ENCODE data around the gene C2CD3.
"Not testable (repeated sequence)": the region's sequence is repeated elsewhere in the genome, so short reads cannot be mapped to it uniquely, and the experiment has no call there.

Gene C2CD3

GRCh38 chr11:74069146-74070046 lies 101.4 kb downstream of the C2CD3 start:
- no peak for DNase-seq (ENCODE audit: low read depth in 2 of 2)

GRCh38 chr11:74066663-74067062 lies 104.1 kb downstream of the C2CD3 start:
- not testable (repeated sequence) for DNase-seq (ENCODE audit: low read depth in 2 of 2)

GRCh38 chr11:74065534-74065933 lies 105.3 kb downstream of the C2CD3 start:
- not testable (repeated sequence) for DNase-seq (ENCODE audit: low read depth in 2 of 2)

GRCh38 chr11:74063628-74064027 lies 107.2 kb downstream of the C2CD3 start:
- not testable (repeated sequence) for DNase-seq (ENCODE audit: low read depth in 2 of 2)

GRCh38 chr11:74061599-74061998 lies 109.2 kb downstream of the C2CD3 start:
- DNase-seq (ENCODE audit: low read depth in 2 of 2), result not testable (repeated sequence)

DNA sequence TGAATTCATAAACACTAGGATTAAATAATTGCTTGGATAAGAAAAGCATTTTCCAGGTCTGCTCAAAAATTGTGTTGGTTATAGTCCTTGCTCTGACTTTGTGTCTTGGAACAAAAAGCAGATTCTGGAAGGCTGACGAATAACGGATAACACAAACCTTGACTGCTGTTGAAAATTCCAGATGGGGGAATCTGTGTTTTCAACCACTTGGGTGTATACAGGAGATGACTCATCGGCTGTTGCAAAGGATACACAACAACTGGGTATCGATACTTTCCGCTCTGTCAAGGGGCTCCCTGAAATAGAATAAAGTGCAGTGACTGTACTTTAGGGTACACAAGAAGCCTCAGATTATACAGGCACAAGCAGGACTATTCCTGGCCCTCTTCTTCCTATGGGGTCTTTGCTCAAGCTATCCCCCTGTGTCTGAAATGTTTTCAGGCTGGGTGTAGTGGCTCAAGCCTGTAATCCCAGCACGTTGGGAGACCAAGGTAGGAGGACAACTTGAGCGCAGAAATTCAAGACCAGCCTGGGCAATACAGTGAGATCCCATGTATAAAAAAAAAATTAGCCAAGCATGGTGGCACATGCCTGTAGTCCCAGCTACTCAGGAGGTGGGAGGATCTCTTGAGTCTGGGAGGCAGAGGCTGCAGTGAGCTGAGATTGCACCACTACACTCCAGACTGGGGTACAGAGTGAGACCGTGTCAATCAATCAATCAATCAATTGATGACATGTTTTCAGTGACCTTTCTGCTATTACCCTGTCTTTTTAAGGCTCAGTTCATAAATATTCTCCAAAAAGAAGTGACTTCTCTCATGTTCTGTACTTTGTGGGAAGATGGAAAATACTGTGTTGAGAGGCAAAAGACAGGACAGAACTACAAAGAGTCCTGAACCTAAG lies 113.3 kb downstream of the C2CD3 start:
- DNase-seq (ENCODE audit: low read depth in 2 of 2), result no peak

DNA sequence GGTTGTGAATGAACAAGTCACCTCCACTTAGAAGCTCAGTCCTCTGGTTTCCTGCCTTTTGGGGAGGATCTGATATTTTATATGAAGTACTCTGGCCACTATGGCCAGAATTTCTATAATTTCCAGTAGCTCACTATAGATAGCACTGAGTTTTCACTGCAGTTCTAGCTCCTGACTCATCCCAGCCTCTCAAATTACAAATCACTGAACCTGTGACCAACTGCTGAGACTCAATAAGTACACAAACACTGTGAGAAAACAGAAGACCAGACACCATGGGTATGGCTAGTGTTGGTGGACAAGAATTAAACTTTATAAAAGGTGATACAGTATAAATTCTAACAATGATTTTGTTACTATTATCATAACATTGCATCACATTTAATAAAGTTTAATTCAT lies 114.9 kb downstream of the C2CD3 start:
- DNase-seq (ENCODE audit: low read depth in 2 of 2), result no peak

- DNase-seq (ENCODE audit: low read depth in 2 of 2), result no peak
These were observed 120.3 kb downstream of the C2CD3 start for GRCh38 chr11:74050465-74050864.

DNA sequence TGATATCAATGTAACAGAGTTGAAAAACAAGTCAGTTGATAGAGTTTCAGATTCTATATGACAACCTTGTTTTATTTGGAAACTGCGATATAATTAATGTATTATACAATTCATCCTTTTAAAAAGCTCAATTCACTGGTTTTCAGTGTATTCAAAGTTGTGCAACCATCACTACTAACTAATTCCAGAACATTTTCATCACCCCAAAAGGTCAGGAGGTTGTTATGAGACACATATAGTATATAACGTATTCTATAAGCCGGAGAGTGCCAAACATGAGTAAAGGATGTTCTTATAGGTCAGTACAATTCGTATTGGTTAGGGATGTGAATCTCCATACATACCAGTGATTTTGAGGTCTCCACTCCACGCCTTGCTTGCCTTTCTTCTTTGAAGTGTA lies 121.8 kb downstream of the C2CD3 start:
- no peak for DNase-seq (ENCODE audit: low read depth in 2 of 2)

GRCh38 chr11:74044538-74044937 lies 126.3 kb downstream of the C2CD3 start:
- no peak for DNase-seq (ENCODE audit: low read depth in 2 of 2)

- no peak for DNase-seq (ENCODE audit: low read depth in 2 of 2)
These were observed 127.4 kb downstream of the C2CD3 start for GRCh38 chr11:74043450-74043849.

DNA sequence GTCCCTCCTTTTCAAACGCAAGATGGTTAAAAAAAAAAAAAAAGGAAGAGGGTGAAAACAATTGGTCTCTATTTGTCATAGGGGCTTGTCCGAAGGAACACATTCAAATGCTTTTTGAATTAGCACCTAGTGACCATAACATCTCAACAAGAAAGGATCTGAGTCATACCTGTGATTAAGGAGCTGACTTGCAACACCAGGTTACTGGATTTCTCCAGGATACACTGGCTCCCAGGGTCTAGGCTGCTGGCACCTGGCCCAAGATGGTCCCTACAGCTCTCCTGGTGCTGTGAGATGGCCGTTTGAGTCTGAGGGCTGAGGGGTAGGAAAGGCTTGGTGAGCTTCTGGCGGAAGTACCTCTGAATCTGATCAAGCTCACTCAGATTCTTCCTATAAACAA lies 133.5 kb downstream of the C2CD3 start:
- DNase-seq (ENCODE audit: low read depth in 2 of 2), result no peak

- no peak for DNase-seq (ENCODE audit: low read depth in 2 of 2)
These were observed 135.5 kb downstream of the C2CD3 start for GRCh38 chr11:74035264-74035663.

DNA sequence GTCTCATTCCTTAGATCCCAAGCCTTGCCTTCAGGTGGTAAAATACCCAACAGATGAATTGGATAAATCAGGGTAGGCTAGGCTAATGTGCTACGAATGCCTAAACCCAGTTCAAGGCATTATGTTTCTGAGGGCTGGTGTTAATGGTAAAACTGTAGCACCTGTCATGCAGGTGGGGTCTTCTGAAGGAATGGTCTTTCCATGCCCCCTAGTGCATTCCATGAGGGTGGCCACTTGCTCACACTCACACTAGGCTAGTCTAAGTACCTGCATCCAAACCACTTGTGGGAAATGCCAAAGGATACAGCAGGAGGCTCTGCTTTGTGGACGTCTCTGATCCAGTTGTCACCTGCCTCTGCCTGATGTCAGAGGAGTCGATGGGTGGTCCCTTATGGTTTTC lies 137.8 kb downstream of the C2CD3 start:
- no peak for DNase-seq (ENCODE audit: low read depth in 2 of 2)

GRCh38 chr11:74030723-74031676 lies 139.8 kb downstream of the C2CD3 start:
- DNase-seq (ENCODE audit: low read depth in 2 of 2), result no peak

DNA sequence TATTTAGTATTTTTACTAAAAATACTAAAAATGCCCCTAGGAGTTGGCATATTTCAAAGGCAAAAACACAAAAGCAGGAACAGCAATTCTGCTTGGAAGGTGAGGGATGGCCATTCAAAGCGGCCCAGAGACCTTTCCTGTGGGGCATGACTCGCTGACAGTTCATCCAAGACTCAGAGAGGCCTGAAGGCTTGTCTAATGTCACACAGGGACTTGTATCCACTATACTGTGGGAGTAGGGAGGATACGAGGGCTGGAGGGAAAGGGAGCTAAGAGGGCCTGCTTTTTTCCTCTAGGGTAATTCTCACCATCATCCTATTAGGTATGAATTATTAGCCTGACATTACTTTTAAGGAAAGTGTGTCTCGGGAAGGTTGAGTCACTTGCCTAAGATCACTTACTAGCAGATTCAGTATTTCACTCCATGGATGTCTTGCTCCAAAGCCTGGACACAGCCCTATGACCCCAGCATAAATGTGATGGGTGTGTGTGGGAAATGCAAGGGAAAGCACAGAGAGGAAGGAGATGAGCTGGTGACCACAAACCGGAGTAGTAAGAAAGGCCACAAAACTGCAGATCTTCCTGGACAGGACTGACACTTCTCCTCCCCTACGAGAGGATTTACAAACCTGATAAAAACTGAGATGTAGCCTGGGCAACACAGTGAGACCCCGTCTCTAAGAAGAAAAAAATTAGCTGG lies 145.2 kb downstream of the C2CD3 start:
- DNase-seq (ENCODE audit: low read depth in 2 of 2), result no peak

DNA sequence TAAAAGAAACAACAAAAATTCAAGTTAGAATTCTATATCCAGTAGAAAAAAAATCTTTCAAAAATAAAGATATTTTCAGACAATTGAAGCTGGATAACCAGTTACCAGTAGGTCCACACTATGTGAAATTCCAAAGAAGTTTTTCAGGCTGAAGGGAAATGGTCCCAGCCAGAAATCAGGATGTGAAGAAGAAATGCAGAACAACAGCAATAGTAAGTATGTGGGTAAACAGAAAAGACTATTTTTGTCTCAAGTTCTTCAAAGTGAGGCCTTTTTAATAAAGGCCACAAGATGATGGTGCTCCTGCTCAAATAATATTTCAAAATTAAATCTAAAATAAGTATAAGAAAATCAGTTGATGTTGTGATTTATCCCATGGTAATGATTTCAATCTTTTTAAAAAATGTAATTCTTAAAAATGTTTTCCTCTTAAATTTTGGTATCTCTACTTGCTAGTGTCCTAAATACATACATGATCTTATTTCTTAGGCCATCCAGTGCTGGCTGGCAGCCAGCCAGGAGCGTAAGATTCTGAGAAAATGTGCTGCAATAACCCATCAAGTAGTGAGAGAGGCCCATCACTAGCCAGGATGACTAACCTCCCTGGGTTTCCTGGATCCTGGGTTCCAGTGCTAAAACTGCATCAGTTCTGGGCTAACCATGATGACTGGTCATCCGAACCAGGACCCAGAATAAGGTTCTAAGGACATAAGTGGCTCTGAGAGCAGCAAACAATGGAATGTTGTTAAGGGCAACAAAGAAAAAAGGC lies 146.4 kb downstream of the C2CD3 start:
- no peak for DNase-seq (ENCODE audit: low read depth in 2 of 2)

DNA sequence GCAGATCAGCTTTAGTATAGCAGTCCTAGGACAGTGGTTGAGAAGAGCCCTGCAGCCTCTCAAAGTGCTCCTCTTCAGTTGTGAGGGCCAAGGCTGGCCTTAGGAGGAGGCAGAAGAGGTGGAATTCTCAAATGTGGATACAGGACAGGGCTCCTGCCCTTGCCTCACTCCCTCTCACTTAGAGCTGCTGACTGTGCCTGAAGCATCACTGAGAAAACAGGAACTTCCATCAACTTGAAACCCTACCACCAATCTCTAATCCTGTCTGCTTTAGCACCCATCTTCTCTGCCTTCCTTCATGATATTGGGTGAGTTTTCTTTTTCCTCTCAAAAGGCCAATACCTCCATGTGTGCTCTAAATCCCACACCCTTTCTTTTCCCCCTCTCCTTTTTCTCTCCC lies 147.5 kb downstream of the C2CD3 start:
- DNase-seq (ENCODE audit: low read depth in 2 of 2), result no peak

DNA sequence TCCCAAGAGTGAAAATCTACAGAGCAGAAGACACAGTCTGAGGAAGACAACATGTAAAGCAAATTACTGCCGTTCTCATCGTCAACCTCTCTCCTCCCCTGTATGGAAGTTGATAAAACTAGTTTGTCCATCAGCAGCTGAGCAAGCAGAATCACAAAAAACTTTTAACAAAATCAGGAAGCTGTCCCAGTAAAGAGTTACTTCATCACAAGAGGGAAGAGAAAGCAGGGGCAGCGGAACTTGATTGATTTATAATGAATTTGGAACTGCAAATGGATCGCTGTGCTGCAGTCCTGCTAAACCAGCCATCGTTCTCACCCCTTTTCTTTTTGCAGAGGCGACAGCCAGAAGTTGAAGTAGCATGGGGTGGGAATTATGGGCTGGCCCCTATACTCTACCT lies 148.3 kb downstream of the C2CD3 start:
- DNase-seq (ENCODE audit: low read depth in 2 of 2), result no peak

DNA sequence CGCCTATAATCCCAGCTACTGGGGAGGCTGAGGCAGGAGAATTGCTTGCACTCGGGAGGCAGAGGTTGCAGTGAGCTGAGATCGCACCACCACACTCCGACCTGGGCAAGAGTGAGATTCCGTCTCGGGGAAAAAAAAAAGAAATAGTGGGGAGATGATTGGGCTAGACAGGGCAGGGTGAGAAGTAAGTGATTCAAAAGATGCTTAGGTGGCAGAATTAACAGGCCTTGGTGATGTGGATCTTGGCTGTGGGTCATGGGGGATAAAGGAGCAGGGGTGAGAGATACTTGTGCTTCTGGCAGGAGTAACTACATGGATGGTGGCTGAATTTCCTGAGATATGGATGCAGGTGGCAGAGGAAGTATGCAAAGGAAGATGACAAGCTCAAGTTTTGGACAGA lies 148.8 kb downstream of the C2CD3 start:
- DNase-seq (ENCODE audit: low read depth in 2 of 2), result no peak
